Measurements from ENCODE around the gene ANO5.

ANO5 gene

GRCh38 chr11:22189660-22190059, 3.2 kb upstream of the ANO5 start:
- TF ChIP-seq ZNF274 (IDR thresholded peaks at IDR 0.05; ENCODE audit: low read depth, low read length), result no peak
- no peak overlapping the region for H3K4me3 ChIP-seq (ENCODE audit: low read length)

- TF ChIP-seq ZNF274 (IDR thresholded peaks at IDR 0.05; ENCODE audit: low read depth, low read length), result no peak
- H3K4me3 ChIP-seq (ENCODE audit: low read length), result no peak overlapping the region; the same call in 1 of the 2 replicates
These were observed 1.9 kb upstream of the ANO5 start for GRCh38 chr11:22190827-22191463.

GRCh38 chr11:22192289-22192641, 620 bp upstream of the ANO5 start:
- TF ChIP-seq ZNF274 (IDR thresholded peaks at IDR 0.05; ENCODE audit: low read depth, low read length), result no peak
- peak overlapping the region; percentile 91; the same call in 1 of the 2 replicates for H3K4me3 ChIP-seq (ENCODE audit: low read length)

GRCh38 chr11:22193348-22194051, 615 bp downstream of the ANO5 start:
- peak overlapping the region; percentile 91 for H3K4me3 ChIP-seq (ENCODE audit: low read length)
- TF ChIP-seq ZNF274 (IDR thresholded peaks at IDR 0.05; ENCODE audit: low read depth, low read length), result no peak

GRCh38 chr11:22194306-22194705, 1.4 kb downstream of the ANO5 start:
- peak overlapping the region; percentile 91; the same call in 1 of the 2 replicates for H3K4me3 ChIP-seq (ENCODE audit: low read length)
- no peak for TF ChIP-seq ZNF274 (IDR thresholded peaks at IDR 0.05; ENCODE audit: low read depth, low read length)

- peak overlapping the region; percentile 91; the same call in 1 of the 2 replicates for H3K4me3 ChIP-seq (ENCODE audit: low read length)
- no peak for TF ChIP-seq ZNF274 (IDR thresholded peaks at IDR 0.05; ENCODE audit: low read depth, low read length)
These were observed 2.0 kb downstream of the ANO5 start for GRCh38 chr11:22194907-22195306.

- no peak for TF ChIP-seq ZNF274 (IDR thresholded peaks at IDR 0.05; ENCODE audit: low read depth, low read length)
- H3K4me3 ChIP-seq (ENCODE audit: low read length), result no peak overlapping the region
These were observed 4.5 kb downstream of the ANO5 start for GRCh38 chr11:22197139-22198005.

GRCh38 chr11:22199243-22199642, 6.4 kb downstream of the ANO5 start:
- no peak for TF ChIP-seq ZNF274 (IDR thresholded peaks at IDR 0.05; ENCODE audit: low read depth, low read length)

GRCh38 chr11:22203281-22203680, 10.4 kb downstream of the ANO5 start:
- no peak overlapping the region for H3K4me3 ChIP-seq (ENCODE audit: low read length)
- TF ChIP-seq ZNF274 (IDR thresholded peaks at IDR 0.05; ENCODE audit: low read depth, low read length), result no peak

More at GRCh38 chr11:22199243-22199642, 6.4 kb downstream of the ANO5 start:
- no peak overlapping the region for H3K4me3 ChIP-seq (ENCODE audit: low read length)

GRCh38 chr11:22207162-22207561, 14.3 kb downstream of the ANO5 start:
- no peak overlapping the region for H3K4me3 ChIP-seq (ENCODE audit: low read length)
- TF ChIP-seq ZNF274 (IDR thresholded peaks at IDR 0.05; ENCODE audit: low read depth, low read length), result no peak

GRCh38 chr11:22208151-22208858, 15.4 kb downstream of the ANO5 start:
- no peak overlapping the region for H3K4me3 ChIP-seq (ENCODE audit: low read length)
- no peak for TF ChIP-seq ZNF274 (IDR thresholded peaks at IDR 0.05; ENCODE audit: low read depth, low read length)

GRCh38 chr11:22216940-22217339, 24.1 kb downstream of the ANO5 start:
- H3K4me3 ChIP-seq (ENCODE audit: low read length), result no peak overlapping the region
- no peak for TF ChIP-seq ZNF274 (IDR thresholded peaks at IDR 0.05; ENCODE audit: low read depth, low read length)

GRCh38 chr11:22221143-22221542, 28.3 kb downstream of the ANO5 start:
- TF ChIP-seq ZNF274 (IDR thresholded peaks at IDR 0.05; ENCODE audit: low read depth, low read length), result no peak
- H3K4me3 ChIP-seq (ENCODE audit: low read length), result no peak overlapping the region

- H3K4me3 ChIP-seq (ENCODE audit: low read length), result no peak overlapping the region
- no peak for TF ChIP-seq ZNF274 (IDR thresholded peaks at IDR 0.05; ENCODE audit: low read depth, low read length)
These were observed 32.3 kb downstream of the ANO5 start for GRCh38 chr11:22225190-22225589.

Measured in GM08714 (cell line).